ENCODE data around the gene SGMS1. TPM values are rescaled to one million over a fixed set of nuclear protein-coding genes. Genes with fewer than 3 reads are reported as not detected.
"Not testable (repeated sequence)": the region's sequence is repeated elsewhere in the genome, so short reads cannot be mapped to it uniquely, and the experiment has no call there.

The SGMS1 gene
- total RNA-seq, 2 experiments from 2014 or later, result 24.8 to 25.2 TPM

- intact Hi-C loops (cut with DNase I, micrococcal nuclease), result no loop called here
- peaks cover 41% of the 10 kb centered on the region for H3K36me3 Mint-ChIP-seq (ENCODE audit: low read depth)
- TF ChIP-seq CTCF (IDR thresholded peaks at IDR 0.05), result no peak
- H3K4me1 Mint-ChIP-seq (ENCODE audit: low read depth), result no peaks in the 10 kb centered on the region
- H3K27me3 Mint-ChIP-seq, result no peaks in the 10 kb centered on the region
- no peak overlapping the region for H3K27ac Mint-ChIP-seq
- Histone ChIP-seq H3K4me3 (ENCODE audit: low read length) (no peak overlapping the region), H3K4me1 (ENCODE audit: insufficient read depth, low read length) (peaks cover 2% of the 10 kb centered on the region), H3K9me3 (ENCODE audit: control insufficient read depth in 1 of 2, insufficient read depth in 1 of 2, low read length in 2 of 2) (no peaks in the 10 kb centered on the region), H3K27ac (ENCODE audit: low read depth in 1 of 2, low read length in 2 of 2) (no peak overlapping the region), H3K27me3 (ENCODE audit: control insufficient read depth in 1 of 2, insufficient read depth in 2 of 2, low read length in 2 of 2) (no peaks in the 10 kb centered on the region), H3K36me3 (ENCODE audit: insufficient read depth, low read length) (no peaks in the 10 kb centered on the region)
- no peaks in the 10 kb centered on the region for H3K9me3 Mint-ChIP-seq
- DNase-seq, result no peak
- ATAC-seq (ENCODE audit: poor library complexity), result no peak
- POLR2A ChIA-PET, result no interaction called here
- no peak overlapping the region for H3K4me3 Mint-ChIP-seq
- CTCF ChIA-PET, result interaction anchor here (0.7 kb wide), 1 partner anchor 284 kb away, joined by 3 read pairs; no protein-coding TSS in a partner anchor
Measured at GRCh38 chr10:50369931-50370330, 253.8 kb downstream of the SGMS1 start.

- H3K4me3 ChIP-seq (ENCODE audit: low read length), result no peak overlapping the region
- ATAC-seq (ENCODE audit: poor library complexity) (no peak), DNase-seq (peak in 4 of 14 experiments; percentile 7 to 25 (median 21))
- H3K36me3 ChIP-seq (ENCODE audit: insufficient read depth, low read length), result no peaks in the 10 kb centered on the region
- CTCF ChIA-PET, result interaction anchor here (0.9 kb wide), 1 partner anchor 52 kb away, joined by 3 read pairs; no protein-coding TSS in a partner anchor
- no peaks in the 10 kb centered on the region for H3K27me3 ChIP-seq (ENCODE audit: control insufficient read depth in 1 of 2, insufficient read depth in 2 of 2, low read length in 2 of 2)
- intact Hi-C loops (cut with DNase I, micrococcal nuclease), result no loop called here
- POLR2A ChIA-PET, result interaction anchor here (0.5 kb wide), 1 partner anchor 1464 kb away, joined by 3 read pairs; no protein-coding TSS in a partner anchor
- no peaks in the 10 kb centered on the region for H3K9me3 Mint-ChIP-seq
- no peaks in the 10 kb centered on the region for H3K4me1 ChIP-seq (ENCODE audit: insufficient read depth, low read length)
- H3K4me3 Mint-ChIP-seq, result no peak overlapping the region
- H3K9me3 ChIP-seq (ENCODE audit: control insufficient read depth in 1 of 2, insufficient read depth in 1 of 2, low read length in 2 of 2), result no peaks in the 10 kb centered on the region
- no peak overlapping the region for H3K27ac Mint-ChIP-seq
- peaks cover 62% of the 10 kb centered on the region for H3K36me3 Mint-ChIP-seq (ENCODE audit: low read depth)
- H3K4me1 Mint-ChIP-seq (ENCODE audit: low read depth), result no peaks in the 10 kb centered on the region
- peak; percentile 30 for TF ChIP-seq CTCF (IDR thresholded peaks at IDR 0.05)
- H3K27ac ChIP-seq (ENCODE audit: low read depth in 1 of 2, low read length in 2 of 2), result no peak overlapping the region
- no peaks in the 10 kb centered on the region for H3K27me3 Mint-ChIP-seq
Measured at GRCh38 chr10:50367732-50368131, 256.0 kb downstream of the SGMS1 start.

GRCh38 chr10:50366421-50366820 is 257.3 kb downstream of the SGMS1 start:
- ATAC-seq (ENCODE audit: poor library complexity); H3K27ac Mint-ChIP-seq; H3K4me1 ChIP-seq (ENCODE audit: insufficient read depth, low read length); CTCF ChIA-PET; H3K27me3 ChIP-seq (ENCODE audit: control insufficient read depth in 1 of 2, insufficient read depth in 2 of 2, low read length in 2 of 2); H3K4me3 ChIP-seq (ENCODE audit: low read length); H3K36me3 ChIP-seq (ENCODE audit: insufficient read depth, low read length); intact Hi-C loops (cut with DNase I, micrococcal nuclease); H3K9me3 Mint-ChIP-seq; H3K4me3 Mint-ChIP-seq; POLR2A ChIA-PET; H3K9me3 ChIP-seq (ENCODE audit: control insufficient read depth in 1 of 2, insufficient read depth in 1 of 2, low read length in 2 of 2); H3K4me1 Mint-ChIP-seq (ENCODE audit: low read depth); H3K27me3 Mint-ChIP-seq; H3K27ac ChIP-seq (ENCODE audit: low read depth in 1 of 2, low read length in 2 of 2); DNase-seq: not testable (repeated sequence)
- H3K36me3 Mint-ChIP-seq (ENCODE audit: low read depth), result peaks cover 70% of the 10 kb centered on the region

GRCh38 chr10:50364730-50365129 is 259.0 kb downstream of the SGMS1 start:
- not testable (repeated sequence) for H3K27ac ChIP-seq (ENCODE audit: low read depth in 1 of 2, low read length in 2 of 2)

More at GRCh38 chr10:50364730-50365129, 259.0 kb downstream of the SGMS1 start:
- POLR2A ChIA-PET; ATAC-seq (ENCODE audit: poor library complexity); H3K27me3 ChIP-seq (ENCODE audit: control insufficient read depth in 1 of 2, insufficient read depth in 2 of 2, low read length in 2 of 2); H3K4me3 Mint-ChIP-seq; H3K9me3 ChIP-seq (ENCODE audit: control insufficient read depth in 1 of 2, insufficient read depth in 1 of 2, low read length in 2 of 2); H3K27me3 Mint-ChIP-seq; H3K4me1 ChIP-seq (ENCODE audit: insufficient read depth, low read length); intact Hi-C loops (cut with DNase I, micrococcal nuclease); H3K4me3 ChIP-seq (ENCODE audit: low read length); DNase-seq; H3K9me3 Mint-ChIP-seq; CTCF ChIA-PET; H3K36me3 ChIP-seq (ENCODE audit: insufficient read depth, low read length); H3K27ac Mint-ChIP-seq: not testable (repeated sequence)
- Mint-ChIP-seq H3K36me3 (ENCODE audit: low read depth) (peaks cover 69% of the 10 kb centered on the region), H3K4me1 (ENCODE audit: low read depth) (peaks cover 19% of the 10 kb centered on the region)

Data from CD4-positive, alpha-beta T cell (primary cell).